DND-41 (cell line): ENCODE results near the gene ANKRD28.

ENCODE experiments used
- ATAC-seq: fragments of 200-7000 bp; cut with Tn5 transposase; 3 replicates; pipeline ENCODE4 v1.9.1; 2021; ENCODE audit warnings: low read depth; ENCODE audit not compliant: insufficient read depth
- DNase-seq: peaks from one replicate; pipeline ENCODE4 v3.0.0-alpha.2; 2020
- H2AFZ ChIP-seq: 2 replicates; pipeline ENCODE4 v1.6.0; 2012; ENCODE audit warnings: low read depth, low read length
- H3K27ac ChIP-seq: 2 replicates; pipeline ENCODE4 v1.5.1; 2012; ENCODE audit warnings: low read length, inconsistent platforms
- H3K27me3 ChIP-seq: fragments of 200-600 bp; sonication (generic); 2 replicates; pipeline ENCODE4 v1.6.0; 2012; ENCODE audit warnings: low read length, mild to moderate bottlenecking, inconsistent platforms; ENCODE audit not compliant: insufficient read depth, poor library complexity
- H3K36me3 ChIP-seq: 2 replicates; pipeline ENCODE4 v1.5.1; 2012; ENCODE audit warnings: low read length, inconsistent platforms; ENCODE audit not compliant: insufficient read depth
- H3K4me1 ChIP-seq: 2 replicates; pipeline ENCODE4 v1.5.1; 2012; ENCODE audit warnings: mild to moderate bottlenecking, low read length; ENCODE audit not compliant: insufficient read depth
- H3K4me2 ChIP-seq: 2 replicates; pipeline ENCODE4 v1.6.0; 2012; ENCODE audit warnings: mild to moderate bottlenecking, moderate library complexity, low read length, inconsistent platforms; ENCODE audit not compliant: insufficient read depth
- H3K4me3 ChIP-seq, 2 experiments: fragments of 200-600 bp in 1 of 2; shearing (Covaris generic) in 1 of 2; 2 replicates each; pipeline ENCODE4 v1.5.1; 2012 to 2016; ENCODE audit warnings: inconsistent platforms in 2 of 2, low read length in 2 of 2, mild to moderate bottlenecking in 2 of 2, low read depth in 1 of 2, moderate library complexity in 1 of 2
- H3K79me2 ChIP-seq: 2 replicates; pipeline ENCODE4 v1.6.0; 2012; ENCODE audit warnings: low read length, inconsistent platforms; ENCODE audit not compliant: insufficient read depth
- H3K9ac ChIP-seq: 2 replicates; pipeline ENCODE4 v1.6.0; 2012; ENCODE audit warnings: low read depth, mild to moderate bottlenecking, inconsistent platforms, low read length, moderate library complexity
- H3K9me3 ChIP-seq: 2 replicates; pipeline ENCODE4 v1.5.1; 2012; ENCODE audit warnings: low read length, moderate library complexity, mild to moderate bottlenecking, inconsistent platforms; ENCODE audit not compliant: insufficient read depth, severe bottlenecking
- H4K20me1 ChIP-seq: 2 replicates; pipeline ENCODE4 v1.6.0; 2012; ENCODE audit warnings: low read length; ENCODE audit not compliant: insufficient read depth
- EZH2 ChIP-seq: IDR thresholded peaks from 3 replicates; pipeline ENCODE4 v1.6.1; 2012; ENCODE audit warnings: borderline replicate concordance, low read depth, mild to moderate bottlenecking, moderate library complexity, low read length, inconsistent platforms; ENCODE audit not compliant: severe bottlenecking
- TF ChIP-seq, protein P1 (sequence below): IDR thresholded peaks from 2 replicates; pipeline ENCODE4 v1.5.1; 2012; ENCODE audit warnings: borderline replicate concordance, low read length, moderate library complexity, mild to moderate bottlenecking; ENCODE audit not compliant: poor library complexity, severe bottlenecking; ENCODE audit errors: extremely low read depth

Gene ANKRD28

DNA sequence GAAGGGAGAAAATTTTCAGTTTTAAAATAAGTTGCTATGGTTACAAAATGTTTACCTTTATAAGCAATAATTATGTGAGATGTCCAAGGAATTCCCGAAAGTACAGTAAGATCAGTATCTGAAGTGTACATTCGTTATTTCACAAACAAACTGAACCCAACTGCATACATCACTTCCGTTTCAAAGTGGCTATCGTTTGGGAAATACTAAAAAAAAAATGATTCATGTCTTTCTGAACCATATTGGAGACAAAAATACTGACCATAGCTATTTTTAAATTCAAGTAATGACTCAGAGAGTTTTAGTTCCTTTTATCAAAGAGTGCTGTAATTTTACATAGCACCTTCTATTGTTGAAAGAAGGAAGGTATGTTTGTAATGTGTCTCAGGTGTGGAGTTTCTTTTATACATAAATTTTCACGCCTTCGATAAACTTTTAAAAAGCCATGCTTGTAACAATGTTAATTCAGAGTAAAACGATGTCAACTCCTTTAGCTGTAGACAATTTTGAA, 8.0 kb upstream of the ANKRD28 start:
- Histone ChIP-seq H3K4me1 (peaks cover 46% of the 10 kb centered on the region), H2AFZ (no peak overlapping the region), H3K36me3 (no peaks in the 10 kb centered on the region), H3K4me2 (no peak overlapping the region), H3K4me3 (no peak overlapping the region), H3K79me2 (peaks cover 94% of the 10 kb centered on the region), H3K27me3 (no peaks in the 10 kb centered on the region), H3K27ac (no peak overlapping the region), H4K20me1 (no peaks in the 10 kb centered on the region), H3K9ac (no peak overlapping the region), H3K9me3 (no peaks in the 10 kb centered on the region)
- ATAC-seq (no peak), DNase-seq (no peak)
- TF ChIP-seq EZH2 = no peak
- TF ChIP-seq, protein P1, sequence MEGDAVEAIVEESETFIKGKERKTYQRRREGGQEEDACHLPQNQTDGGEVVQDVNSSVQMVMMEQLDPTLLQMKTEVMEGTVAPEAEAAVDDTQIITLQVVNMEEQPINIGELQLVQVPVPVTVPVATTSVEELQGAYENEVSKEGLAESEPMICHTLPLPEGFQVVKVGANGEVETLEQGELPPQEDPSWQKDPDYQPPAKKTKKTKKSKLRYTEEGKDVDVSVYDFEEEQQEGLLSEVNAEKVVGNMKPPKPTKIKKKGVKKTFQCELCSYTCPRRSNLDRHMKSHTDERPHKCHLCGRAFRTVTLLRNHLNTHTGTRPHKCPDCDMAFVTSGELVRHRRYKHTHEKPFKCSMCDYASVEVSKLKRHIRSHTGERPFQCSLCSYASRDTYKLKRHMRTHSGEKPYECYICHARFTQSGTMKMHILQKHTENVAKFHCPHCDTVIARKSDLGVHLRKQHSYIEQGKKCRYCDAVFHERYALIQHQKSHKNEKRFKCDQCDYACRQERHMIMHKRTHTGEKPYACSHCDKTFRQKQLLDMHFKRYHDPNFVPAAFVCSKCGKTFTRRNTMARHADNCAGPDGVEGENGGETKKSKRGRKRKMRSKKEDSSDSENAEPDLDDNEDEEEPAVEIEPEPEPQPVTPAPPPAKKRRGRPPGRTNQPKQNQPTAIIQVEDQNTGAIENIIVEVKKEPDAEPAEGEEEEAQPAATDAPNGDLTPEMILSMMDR = no peak

DNA sequence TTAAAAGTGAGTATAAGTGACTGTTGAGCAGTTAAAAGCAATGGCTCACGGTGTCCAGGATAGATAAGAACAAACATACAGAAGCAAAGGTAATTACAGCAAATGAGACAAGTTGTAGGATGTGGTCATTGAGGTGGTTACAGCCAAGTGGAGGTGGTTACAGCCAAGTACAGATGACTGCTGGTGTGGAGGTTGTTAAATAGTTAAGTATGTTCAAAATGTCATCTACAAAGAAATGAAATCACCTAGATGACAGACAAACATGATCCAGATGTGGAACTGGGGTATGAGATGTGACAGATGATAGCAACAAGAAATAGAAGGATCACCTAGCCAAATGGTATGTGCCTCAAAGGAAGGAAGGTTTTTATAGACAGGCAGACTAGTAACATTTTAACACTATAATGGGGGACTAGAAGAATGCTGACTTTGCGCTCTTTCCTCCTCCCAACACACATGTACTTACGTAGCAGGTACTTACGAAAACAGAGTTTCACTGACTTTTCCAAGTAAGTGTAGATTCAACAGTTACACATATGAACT, 6.8 kb upstream of the ANKRD28 start:
- Histone ChIP-seq H4K20me1 (no peaks in the 10 kb centered on the region), H3K79me2 (peaks cover 93% of the 10 kb centered on the region), H2AFZ (no peak overlapping the region), H3K9ac (no peak overlapping the region), H3K36me3 (no peaks in the 10 kb centered on the region), H3K4me2 (no peak overlapping the region), H3K4me3 (no peak overlapping the region), H3K27ac (peak overlapping the region; percentile 19), H3K9me3 (no peaks in the 10 kb centered on the region), H3K4me1 (peaks cover 54% of the 10 kb centered on the region), H3K27me3 (no peaks in the 10 kb centered on the region)
- DNase-seq (peak; percentile 27), ATAC-seq (peak; percentile 50)
- TF ChIP-seq, protein P1 = no peak
- TF ChIP-seq EZH2 = no peak

DNA sequence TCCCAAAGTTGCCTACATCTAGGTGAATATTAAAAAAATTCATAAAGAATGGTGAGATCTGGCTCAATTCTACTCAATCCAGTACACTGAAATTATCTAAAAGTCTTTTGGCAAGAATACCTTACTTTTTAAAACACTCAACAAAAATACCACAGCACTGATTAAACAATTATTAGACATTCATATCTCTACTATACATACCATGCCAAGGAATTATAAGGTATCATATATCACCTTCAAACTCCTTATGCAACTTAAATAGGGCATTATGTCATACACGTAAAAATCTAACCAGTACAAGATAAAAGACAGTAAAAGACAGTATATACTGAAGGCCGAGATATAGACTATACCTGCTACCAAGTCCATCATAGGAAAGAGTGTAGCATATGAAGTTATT, 6.1 kb upstream of the ANKRD28 start:
- peaks cover 61% of the 10 kb centered on the region for H3K4me1 ChIP-seq
- H3K27me3 ChIP-seq = no peaks in the 10 kb centered on the region
- ATAC-seq (no peak), DNase-seq (no peak)
- TF ChIP-seq EZH2 = no peak
- TF ChIP-seq, protein P1 = no peak
- no peak overlapping the region; the same call in 1 of the 2 replicates for H3K27ac ChIP-seq
- no peaks in the 10 kb centered on the region for H3K9me3 ChIP-seq
- no peaks in the 10 kb centered on the region for H4K20me1 ChIP-seq
- H2AFZ ChIP-seq = no peak overlapping the region
- no peak overlapping the region for H3K9ac ChIP-seq
- no peak overlapping the region for H3K4me2 ChIP-seq
- peaks cover 93% of the 10 kb centered on the region for H3K79me2 ChIP-seq
- H3K4me3 ChIP-seq = no peak overlapping the region
- H3K36me3 ChIP-seq = no peaks in the 10 kb centered on the region

DNA sequence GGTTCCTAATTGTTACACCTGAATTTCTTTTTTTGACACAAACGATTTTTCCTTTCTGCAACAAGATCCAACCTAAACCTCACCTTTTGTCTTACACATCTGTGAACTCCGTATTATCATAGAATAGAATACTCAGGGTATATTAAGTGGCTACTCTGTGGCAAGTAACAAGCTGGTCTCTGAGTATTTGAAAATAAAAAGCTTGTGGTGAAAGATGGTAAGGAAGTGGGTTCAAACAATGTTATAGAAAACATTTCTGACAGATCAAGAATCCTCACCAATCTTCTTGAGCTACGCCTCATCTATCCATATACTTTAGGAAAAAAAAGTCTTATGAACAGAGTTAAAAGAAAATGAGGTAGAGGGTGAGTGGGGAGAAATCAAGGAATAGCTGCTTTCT, 3.5 kb upstream of the ANKRD28 start:
- DNase-seq (no peak), ATAC-seq (peak; percentile 54)
- H3K36me3 ChIP-seq = no peaks in the 10 kb centered on the region
- H3K4me1 ChIP-seq = peaks cover 70% of the 10 kb centered on the region
- H3K27ac ChIP-seq = peak overlapping the region; percentile 79
- H3K4me3 ChIP-seq = peak overlapping the region in 1 of 2 experiments; percentile 19; a peak in 1 of 4 replicates
- H2AFZ ChIP-seq = no peak overlapping the region; the same call in 1 of the 2 replicates
- H3K79me2 ChIP-seq = peaks cover 92% of the 10 kb centered on the region
- H3K27me3 ChIP-seq = no peaks in the 10 kb centered on the region
- no peaks in the 10 kb centered on the region for H3K9me3 ChIP-seq
- peak overlapping the region; percentile 41 for H3K4me2 ChIP-seq
- peak overlapping the region; percentile 39 for H3K9ac ChIP-seq
- TF ChIP-seq EZH2 = no peak
- TF ChIP-seq, protein P1 = no peak
- no peaks in the 10 kb centered on the region for H4K20me1 ChIP-seq
